SIG-M5 (cell line): ENCODE data around the gene ZNF724.
"Not testable (repeated sequence)": the region's sequence is repeated elsewhere in the genome, so short reads cannot be mapped to it uniquely, and the experiment has no call there.

Experiments used
- DNase-seq: peaks from one replicate; lab custom pipeline; 2025; lab: John Stamatoyannopoulos, UW

Gene ZNF724

DNA sequence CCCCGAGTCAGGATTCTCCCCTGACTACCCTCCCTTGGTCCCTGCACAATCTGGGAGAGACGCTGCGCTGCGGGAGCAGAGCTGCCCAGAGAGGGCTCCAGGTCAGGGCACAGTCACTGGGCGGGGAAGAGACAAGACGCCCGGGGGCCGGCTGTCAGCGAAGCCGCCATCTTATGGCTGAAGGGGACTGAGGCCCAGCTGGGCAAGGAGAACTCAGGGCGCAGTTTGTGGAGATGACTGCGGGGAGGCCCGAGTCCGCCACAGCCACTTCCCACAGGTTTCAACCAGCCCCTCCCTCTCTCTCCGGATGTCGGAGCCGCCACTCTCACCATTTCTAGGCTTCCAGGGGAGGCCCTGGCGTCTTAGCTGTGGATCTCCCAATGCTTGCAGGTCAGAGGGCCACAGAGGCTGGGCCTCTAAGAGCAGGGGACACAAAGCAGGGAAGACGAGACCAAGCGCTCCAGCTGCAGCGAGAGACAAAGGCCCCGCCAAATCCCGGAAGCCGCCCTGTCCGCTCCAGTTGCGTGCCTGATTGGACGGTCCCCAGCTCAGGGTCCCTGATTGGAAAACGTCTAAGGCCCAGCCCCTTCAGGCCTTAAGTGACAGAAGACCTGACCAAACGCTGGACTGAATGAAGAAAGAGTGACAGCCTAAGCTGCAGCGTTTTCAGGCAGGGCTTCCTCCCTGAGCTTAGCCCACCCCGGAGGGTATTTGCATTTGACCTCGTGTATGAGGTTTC is at the start of gene ZNF724:
TSS of gene ZNF724 (minus strand) at position 484 of the 739 bp plus-strand sequence. CDS start at position 332, 152 bp downstream.
- DNase-seq: peak; percentile 44

DNA sequence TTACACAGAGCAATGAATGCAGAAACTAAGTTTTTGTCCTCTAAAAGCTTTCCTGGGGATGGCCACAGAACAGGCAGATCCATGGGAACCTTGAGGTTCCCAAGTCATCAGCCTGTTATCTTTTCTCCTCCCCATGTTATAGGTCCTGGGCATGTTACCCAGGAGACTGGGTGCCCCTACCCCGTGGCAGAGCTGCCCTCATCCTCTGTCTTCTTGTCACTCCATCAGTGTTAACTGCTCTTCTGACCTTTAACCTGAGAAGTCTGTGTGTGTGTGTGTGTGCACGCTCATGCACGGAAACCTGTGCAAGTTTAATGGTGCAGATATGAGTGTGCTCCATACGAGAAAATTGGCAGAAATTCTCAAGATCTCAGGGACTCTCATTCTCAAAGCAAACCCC is 43.9 kb upstream of the ZNF724 start:
- no peak for DNase-seq

DNA sequence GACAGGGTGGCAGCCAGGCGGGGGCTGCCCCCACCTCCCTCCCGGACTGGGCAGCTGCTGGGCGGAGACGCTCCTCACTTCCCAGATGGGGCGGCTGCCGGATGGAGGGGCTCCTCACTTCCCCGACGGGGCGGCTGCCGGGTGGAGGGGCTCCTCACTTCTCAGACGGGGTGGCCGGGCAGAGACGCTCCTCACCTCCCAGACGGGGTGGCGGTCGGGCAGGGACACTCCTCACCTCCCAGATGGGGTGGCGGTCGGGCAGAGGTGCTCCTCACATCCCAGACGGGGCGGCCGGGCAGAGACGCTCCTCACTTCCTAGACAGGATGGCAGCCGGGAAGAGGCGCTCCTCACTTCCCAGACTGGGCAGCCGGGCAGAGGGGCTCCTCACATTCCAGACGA is 39.8 kb upstream of the ZNF724 start:
- DNase-seq: not testable (repeated sequence)

DNA sequence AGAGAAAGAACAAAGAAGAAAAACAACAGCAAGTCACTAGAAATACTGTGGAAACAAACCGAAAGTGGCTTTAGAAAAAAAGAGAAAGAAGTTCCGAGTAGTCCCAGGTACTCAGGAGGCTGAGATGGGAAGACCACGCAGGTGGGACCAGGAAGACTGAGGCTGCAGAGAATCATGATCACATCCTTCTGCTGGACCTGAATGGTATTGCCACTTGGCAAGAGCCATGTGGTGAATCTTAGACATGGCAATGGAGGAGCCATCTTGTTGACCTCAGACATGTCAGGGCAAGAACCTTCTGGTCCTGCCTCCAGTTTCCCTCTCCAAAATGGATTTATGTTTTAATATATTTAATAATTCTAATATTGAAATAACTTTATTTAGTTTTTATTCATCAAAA is 37.4 kb upstream of the ZNF724 start:
- no peak for DNase-seq

DNA sequence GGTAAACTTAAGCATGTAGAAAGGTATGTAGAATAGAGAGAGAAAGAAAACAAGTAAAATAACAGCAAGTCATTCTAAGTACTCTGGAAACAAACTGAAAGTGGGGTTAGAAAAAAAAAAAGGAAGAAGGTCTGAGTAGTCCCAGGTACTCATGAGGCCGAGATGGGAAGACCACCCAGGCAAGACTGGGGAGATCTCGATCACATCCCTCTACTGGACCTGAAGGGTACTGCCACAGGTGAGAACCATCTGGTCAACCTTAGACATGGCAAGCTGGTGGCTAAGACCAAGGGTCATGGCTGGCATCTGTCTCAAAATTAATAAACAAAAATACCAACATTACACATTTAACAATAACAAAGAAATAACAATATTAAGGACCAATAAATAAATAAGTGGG is 36.3 kb upstream of the ZNF724 start:
- no peak for DNase-seq

DNA sequence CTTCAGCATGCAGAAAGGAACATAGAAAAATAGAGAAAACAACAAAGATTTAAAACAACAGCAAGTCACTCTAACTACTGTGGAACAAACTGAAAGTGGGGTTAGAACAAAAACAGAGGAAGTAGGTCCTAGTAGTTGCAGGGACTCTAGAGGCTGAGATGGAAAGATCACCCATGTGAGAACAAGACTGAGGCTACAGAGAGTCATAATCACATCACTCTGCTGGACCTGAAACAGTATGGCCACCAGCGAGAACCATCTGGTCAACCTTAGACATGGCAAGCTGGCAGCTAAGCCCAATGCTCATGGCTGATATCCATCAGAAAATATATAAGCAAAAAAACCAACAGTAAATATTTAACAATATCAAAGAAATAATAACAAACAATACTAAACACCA is 35.8 kb upstream of the ZNF724 start:
- DNase-seq: no peak

DNA sequence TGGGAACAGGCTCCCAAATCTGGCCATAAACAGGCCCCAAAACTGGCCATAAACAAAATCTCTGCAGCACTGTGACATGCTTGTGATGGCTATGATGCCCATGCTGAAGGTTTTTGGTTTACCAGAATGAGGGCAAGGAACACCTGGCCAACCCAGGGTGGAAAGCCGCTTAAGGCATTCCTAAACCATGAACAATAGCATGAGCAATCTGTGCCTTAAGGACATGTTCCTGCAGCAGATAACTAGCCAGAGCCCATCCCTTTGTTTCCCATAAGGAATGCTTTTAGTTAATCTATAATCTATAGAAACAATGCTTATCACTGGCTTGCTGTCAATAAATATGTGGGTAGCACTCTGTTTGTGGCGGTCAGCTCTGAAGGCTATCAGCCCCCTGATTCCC is 35.1 kb upstream of the ZNF724 start:
- not testable (repeated sequence) for DNase-seq

DNA sequence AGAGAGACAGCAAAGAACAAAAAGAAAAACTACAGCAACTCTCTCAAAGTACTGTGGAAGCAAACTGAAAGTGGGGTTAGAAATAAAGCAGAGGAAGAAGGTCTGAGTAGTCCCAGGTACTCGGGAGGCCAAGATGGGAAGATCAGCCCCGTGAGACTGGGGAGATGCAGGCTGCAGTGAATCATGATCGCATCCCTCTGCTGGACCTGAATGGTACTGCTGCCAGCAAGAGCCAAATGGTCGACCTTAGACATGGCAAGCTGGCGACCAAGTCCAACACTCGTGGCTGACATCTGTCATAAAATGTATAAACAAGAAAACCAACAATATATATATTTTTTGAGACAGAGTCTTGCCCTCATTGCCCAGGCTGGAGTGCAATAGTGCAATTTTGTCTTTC is 33.7 kb upstream of the ZNF724 start:
- DNase-seq: no peak

DNA sequence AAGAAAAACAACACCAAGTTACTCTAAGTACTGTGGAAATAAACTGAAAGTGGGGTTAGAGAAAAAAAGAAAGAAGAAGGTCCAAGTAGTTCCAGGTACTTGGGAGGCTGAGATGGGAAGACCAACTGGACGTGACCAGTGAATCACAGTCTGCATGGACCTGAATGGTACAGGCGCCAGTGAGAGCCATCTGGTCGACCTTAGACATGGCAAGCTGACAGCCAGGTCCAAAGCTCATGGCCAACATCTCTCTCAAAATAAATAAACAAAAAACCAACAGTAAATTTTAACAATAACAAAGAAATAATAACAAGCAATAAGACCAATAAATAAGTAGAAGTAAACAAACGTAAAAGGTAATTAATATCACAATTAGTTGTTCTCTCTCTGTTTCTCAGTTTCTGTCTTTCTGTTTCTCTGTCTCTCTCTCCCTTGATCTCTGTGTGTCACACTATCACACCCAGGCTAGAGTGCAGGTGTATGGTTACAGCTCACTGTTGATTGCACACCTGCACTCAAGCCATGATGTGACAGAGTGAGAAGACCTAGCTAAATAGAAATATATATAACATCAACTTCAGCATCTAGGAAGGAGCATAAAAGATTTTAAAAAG is 31.6 kb upstream of the ZNF724 start:
- DNase-seq: no peak

DNA sequence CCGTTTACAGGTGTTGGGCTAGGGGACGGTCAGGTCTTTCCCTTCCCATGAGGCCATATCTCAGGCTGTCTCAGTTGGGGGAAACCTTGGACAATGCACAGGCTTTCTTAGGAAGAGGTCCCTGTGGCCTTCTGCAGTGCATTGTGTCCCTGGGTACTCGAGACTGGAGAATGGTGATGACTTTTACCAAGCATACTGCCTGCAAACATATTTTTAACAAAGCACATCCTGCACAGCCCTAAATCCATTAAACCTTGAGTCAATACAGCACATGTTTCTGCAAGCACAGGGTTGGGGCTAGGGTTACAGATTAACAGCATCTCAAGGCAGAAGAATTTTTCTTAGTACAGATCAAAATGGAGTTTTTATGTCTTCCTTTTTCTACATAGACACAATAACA is 27.9 kb upstream of the ZNF724 start:
- not testable (repeated sequence) for DNase-seq

DNA sequence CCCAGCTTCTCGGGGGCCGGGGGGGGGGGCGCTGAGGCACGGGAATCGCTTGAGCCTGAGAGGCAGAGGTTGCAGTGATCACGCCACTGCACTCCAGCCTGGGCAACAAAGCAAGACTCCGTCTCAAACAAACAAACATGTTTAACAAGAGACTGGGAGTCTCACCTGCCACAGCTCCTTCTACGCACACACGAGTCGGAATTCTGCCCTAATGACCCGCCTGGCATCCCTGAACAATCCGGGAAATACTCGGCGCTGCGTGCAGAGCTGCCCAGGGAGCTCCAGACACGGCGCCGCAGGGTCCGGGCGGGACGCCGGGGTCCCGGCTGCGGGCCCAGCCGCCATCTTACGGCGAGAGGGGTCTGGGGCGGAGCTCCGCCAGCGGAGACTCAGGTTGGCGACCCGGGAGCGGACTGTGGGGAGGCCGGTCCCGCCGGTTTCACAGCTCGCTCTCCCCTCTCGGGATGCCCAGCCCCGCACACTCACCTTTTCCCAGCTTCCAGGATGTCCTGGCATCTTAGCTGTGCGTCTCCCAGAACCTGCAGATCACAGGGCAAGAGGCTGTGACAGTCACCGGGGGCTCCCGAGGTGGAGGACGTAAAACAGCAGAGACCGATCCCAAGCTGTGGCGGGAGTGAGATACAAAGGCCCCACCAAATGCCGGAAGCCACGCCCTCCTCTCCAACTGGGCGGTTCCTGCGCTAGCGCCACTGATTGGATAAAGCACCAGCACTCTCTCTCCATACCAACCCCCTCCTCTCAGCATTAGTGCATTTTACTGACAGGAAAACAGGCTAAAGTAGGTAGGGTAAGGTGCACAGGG is 23.6 kb upstream of the ZNF724 start:
- DNase-seq: peak; percentile 13

DNA sequence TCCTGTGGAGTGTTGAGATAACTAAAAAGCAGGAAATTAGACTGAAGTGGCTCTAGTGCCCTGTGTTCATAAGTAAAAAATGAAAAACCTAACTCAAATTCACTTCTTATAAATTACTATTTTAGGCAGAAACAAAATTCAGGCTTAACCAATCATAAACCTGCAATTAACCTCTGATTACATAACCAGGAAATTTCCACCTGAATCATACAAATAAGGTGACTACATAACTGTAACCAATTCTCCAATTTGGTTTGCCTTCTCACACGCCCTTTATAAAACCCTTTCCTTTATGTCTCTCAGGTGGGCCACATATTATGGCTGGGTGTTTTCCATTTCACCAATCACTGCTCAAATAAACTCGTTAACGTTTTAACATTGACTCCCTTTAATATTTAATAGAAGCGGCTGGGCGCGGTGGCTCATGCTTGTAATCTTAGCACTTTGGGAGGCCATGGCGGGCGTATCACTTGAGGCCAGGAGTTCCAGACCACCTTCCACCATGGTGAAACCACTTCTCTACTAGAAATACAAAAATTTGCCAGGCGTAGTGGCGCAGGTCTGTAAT is 22.9 kb upstream of the ZNF724 start:
- DNase-seq: no peak

DNA sequence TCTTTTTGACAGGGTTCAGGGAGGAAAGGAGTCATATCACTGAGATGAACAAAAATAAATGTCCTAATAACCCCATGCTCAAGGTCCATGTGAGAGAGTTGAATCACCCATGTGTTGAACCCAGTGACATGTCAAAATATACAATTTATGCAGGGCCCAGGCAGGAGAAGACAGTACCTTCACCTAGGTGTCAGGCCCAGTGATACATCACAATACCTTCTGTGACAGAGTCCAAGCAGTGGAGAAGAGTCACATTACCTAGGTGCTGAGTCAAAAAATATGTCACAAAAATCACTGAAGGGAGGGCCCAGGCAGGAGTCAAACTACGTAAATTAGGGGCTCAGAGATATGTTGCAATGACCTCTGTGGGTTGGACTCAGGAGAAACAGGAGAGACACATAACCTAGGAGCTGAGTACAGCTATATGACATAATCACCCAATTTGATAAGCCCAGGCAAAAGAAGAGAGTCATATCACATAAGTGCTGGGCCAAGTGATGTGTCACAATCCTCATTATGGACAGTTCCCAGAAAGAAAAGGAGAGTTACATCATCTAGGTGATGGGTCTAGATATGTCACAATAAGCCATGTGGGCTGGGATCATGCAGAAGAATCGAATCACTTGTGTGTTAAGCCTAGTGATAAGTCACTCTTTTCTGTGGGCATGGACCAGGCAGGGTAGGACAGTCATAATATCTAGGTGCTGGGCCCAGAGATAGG is 13.8 kb upstream of the ZNF724 start:
- no peak for DNase-seq

DNA sequence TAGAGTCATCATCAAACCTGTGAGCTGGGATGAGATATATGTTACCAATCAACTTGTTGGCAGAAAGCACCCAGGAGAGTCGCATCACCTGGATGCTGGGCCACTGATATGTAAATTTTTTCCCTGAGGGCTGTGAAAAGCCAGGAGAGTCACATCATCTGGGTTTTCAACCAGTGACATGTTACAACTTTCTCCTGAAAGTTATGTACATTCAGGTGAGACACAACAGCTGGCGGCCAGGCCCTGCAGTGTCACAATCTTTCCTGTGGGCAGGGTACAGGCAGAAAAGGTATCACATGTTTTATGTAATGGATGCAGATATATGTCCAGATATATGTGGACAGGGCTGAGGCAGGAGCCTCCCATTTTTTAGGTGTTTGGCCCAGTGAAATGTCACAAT is 13.2 kb upstream of the ZNF724 start:
- DNase-seq: no peak

DNA sequence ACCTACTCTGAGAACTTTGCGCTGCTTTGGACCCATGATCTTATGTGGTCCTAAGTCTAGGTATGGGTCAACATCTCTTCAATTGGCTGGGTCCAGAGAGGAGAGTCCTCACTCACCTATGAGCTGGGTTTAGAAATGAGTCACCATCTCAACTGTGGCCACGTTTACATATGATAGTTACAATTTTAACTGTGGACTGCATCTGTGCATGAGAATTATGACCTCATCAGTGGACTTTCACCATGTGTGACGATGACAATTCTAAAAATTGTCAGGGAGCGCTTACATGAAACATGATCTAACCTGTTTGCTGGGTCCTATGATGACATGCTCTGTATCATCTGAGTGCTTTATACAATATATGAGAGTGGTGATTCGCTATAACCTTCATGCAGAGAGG is 12.7 kb upstream of the ZNF724 start:
- DNase-seq: no peak

DNA sequence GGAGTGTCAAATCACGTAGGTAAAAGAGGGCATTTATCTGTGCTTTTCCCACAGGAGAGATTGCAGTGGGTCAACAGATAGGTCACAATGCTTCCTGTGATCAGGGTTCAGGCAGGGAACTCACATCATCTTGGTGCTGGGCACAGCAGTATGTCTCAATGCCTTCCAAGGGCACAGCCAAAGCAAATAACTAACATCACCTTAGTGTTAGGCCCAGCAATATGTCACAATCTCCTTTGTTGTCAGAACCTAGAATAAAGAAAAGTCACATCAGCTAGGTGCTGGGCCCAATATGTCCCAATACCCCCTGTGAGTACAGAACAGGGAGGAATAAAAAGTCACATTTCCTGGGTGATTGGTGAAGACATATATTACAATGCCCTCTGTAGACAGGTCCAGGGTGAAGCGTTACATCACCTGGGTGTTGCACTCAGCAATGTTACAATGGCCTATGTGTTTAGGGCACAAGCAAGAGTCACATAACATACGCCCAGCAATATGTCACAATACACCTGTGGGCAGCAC is 11.4 kb upstream of the ZNF724 start:
- no peak for DNase-seq

DNA sequence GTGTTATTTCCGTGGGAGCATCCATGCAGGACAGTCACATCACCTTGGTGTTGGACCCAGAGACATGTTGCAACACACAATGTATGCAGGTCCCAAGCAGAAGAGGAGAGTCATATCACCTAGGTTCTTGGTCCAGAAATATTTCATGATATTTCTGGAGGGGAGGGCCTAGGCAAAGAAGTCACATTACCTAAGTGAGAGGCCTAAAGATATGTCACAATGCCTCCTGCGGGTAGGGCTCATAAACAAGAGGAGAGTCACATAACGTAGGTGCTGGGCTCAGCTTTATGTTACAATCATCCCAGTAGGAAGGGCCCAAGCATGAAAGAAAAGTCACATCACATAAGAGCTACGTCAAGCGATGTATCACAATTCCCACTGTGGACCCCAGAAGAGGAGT is 10.8 kb upstream of the ZNF724 start:
- DNase-seq: no peak

DNA sequence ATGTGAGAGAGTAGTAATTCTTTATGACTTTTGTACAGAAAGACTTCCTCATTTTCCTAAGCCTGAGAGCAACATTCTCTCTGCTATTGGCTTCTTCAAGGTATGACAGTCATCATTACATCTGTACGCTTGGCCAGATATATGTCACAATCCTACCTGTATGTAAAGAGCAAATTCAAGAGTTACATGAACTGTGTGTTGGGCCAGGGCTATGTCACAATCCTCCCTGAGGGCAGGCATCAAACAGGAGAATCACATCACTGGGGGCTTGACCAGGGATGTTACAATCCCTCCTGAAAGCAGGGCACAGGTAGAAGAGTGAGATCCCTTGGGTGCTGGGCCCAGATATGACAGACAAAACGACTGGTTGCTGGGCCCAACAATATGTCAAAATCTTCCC is 9.8 kb upstream of the ZNF724 start:
- DNase-seq: no peak

DNA sequence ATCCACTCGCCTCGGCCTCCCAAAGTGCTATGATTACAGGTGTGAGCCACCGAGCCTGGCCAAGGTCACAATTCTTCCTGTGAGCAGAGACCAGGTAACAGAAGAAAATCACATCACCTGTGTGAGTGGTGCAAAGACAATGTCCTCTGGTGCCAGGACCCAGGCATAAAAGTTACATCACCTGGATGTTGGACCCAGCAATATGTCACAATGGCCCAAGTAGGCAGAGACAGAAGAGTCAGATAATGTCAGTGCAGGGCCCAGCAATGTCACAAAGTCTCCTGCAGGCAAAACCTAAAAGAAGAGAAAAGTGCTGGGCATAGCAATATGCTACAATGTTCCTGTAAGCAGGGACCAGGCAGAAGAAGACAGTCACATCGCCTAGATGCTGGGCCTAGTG is 5.5 kb upstream of the ZNF724 start:
- DNase-seq: no peak

DNA sequence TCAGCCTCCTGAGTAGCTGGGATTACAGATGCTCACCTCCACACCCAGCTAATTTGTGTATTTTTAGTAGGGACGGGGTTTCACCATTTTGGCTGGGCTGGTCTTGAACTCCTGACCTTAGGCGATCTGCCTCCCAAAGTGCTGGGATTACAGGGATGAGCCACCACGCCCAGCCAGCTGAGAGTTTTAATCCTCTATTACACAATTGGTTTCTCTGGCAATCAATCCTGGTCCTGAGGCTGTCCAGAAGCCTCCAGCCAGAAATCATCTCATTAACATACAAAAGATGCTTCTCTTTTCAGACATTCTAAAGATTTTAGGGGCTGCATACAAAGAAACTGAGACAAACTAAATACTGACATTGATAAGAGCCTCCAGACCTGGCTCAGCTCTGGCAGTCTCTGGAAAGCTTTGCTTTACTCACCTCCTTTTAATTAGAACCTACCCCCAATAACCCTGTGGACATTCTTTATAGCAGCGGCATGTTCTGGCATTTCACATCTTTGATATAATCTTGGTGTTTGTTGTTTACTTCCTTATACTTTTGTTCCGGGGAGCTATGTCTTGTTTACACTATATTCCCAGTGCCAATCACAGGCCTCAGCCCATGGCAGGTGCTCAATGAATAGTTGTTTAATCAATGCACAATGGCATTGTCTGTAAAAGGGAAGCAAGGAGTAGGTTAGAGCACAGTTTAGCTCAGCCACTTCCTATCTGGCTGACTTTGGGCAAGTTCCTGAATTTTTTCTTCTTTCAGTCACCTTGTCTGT is 4.1 kb upstream of the ZNF724 start:
- DNase-seq: no peak

DNA sequence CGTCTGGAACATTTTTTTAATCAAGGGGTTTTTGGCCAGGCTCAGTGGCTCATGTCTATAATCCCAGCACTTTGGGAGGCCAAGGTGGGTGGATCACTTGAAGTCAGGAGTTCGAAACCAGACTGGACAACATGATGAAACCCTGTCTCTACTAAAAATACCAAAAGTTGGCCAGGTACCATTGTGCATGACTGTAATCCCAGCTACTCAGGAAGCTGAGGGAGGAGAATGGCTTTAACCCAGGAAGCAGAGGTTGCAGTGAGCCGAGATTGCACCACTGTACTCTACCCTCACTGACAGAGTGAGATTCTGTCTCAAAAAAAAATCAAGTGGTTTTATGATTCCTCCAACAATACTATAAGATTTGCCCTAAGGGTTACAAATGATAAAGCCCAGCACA is 3.1 kb upstream of the ZNF724 start:
- DNase-seq: not testable (repeated sequence)
